ENCODE data around the gene RCAN1.

RCAN1 gene

GRCh38 chr21:34614628-34615486 is at the start of gene RCAN1:
Gene RCAN1 (minus strand): TSS chr21:34615113. CDS start chr21:34615011, 102 bp downstream.
- DNase-seq = peak; percentile 94

- no peak for DNase-seq
Observed at GRCh38 chr21:34661848-34662247, 46.9 kb upstream of the RCAN1 start.

DNA sequence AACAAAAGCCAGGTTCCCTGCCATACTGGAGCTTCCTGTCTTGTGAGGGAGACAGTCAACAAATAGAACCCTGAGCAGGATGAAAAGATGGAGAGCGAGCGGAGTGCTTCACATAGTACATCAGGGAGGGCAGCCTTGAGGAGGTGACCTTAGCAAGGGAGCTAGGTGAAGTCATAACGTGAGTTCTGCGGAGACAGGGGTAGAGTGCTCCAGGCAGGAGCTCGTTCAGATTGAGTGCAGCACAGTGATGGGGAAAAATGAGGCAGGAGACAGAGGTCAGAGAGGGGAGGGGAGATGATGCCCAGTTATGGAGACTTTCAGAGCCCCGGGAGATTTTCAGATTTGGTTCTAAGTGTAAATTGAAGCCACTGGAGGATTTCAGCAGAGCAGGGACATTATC is 38.6 kb upstream of the RCAN1 start:
- no peak for DNase-seq

DNA sequence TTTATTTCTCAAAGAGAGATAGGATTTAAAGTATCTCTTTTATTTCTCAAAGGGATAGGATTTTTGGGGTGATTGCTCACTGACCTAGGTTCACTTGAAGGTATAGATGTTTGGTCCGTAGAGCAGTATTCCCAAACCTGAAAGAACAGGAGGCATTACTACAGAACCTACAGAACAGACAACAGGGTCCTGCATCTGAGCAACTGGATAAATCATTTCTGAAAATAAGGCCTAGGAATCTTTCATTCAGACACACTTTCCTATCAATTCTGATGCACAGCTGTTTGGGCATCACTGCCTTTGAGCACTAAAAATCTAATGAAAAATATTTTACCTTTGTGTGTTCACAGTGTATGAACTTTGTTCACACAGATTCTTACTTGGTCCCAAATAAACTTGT is 36.7 kb upstream of the RCAN1 start:
- DNase-seq = no peak

GRCh38 chr21:34650861-34651431 is 36.0 kb upstream of the RCAN1 start:
- peak in 1 of 2 donors; percentile 37 for DNase-seq

GRCh38 chr21:34649400-34649799 is 34.5 kb upstream of the RCAN1 start:
- DNase-seq = no peak

- no peak for DNase-seq
Observed at GRCh38 chr21:34648739-34649297, 33.9 kb upstream of the RCAN1 start.

GRCh38 chr21:34647555-34647954 is 32.6 kb upstream of the RCAN1 start:
- no peak for DNase-seq

GRCh38 chr21:34644825-34645224 is 29.9 kb upstream of the RCAN1 start:
- no peak for DNase-seq

DNA sequence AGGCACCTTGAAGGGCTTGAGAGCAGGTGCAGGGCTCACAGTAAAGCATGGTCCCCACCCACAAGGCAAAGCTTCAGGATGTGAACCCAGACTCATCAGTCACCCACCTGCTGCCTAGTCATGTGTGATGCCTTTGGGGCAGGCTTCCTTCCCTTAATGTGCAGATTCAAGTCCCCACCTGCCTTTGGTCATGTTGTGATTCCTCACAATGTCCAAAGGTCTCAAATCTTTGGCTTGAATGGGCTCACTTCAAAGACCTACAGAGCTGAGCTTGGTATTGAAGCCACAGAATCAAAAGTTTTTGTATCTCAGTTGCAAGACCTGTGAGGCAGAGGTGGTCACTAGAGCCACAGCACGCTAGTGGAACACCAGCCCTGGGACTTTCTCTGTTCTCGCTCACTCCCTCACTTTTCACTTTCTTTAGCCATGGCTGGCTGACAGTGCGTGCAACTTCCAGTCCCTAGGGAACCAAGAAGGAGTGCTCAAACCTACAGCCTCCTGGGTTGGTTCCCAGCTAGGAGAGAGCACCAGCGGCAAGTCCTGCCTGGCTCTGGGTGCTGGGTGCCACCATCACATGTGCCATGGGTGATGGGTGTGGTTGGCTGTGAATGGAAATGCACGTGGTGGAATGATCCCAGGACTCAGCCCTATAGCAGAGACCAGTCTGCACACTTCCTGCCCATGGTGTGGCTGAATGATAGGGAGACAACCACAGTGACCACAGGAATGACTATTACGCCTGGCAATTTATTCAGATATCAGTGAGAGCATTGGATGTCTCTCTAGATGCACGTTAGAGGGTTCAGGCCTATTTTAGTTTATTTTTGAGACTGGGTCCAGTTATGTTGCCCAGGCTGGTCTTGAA is 27.5 kb upstream of the RCAN1 start:
- no peak for DNase-seq

DNA sequence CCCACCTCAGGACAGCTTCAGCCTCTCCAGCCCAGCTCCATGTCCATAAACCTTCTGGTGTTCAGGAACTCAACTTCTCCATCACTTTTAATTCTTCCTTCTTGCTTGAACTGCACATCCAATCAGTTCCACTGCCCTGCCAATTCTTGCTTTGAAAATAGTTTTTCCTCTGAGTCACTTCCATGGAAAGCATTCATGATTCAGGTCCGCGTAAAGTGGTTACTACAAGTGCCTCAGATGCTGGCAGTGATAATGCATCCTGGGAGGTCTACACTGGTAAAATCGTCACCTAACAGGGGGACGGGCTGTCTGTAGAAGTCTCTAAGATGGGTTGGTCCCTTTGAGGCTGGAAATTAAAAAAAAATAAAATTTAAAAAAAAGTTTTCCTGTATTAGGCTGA is 25.9 kb upstream of the RCAN1 start:
- DNase-seq = no peak

DNA sequence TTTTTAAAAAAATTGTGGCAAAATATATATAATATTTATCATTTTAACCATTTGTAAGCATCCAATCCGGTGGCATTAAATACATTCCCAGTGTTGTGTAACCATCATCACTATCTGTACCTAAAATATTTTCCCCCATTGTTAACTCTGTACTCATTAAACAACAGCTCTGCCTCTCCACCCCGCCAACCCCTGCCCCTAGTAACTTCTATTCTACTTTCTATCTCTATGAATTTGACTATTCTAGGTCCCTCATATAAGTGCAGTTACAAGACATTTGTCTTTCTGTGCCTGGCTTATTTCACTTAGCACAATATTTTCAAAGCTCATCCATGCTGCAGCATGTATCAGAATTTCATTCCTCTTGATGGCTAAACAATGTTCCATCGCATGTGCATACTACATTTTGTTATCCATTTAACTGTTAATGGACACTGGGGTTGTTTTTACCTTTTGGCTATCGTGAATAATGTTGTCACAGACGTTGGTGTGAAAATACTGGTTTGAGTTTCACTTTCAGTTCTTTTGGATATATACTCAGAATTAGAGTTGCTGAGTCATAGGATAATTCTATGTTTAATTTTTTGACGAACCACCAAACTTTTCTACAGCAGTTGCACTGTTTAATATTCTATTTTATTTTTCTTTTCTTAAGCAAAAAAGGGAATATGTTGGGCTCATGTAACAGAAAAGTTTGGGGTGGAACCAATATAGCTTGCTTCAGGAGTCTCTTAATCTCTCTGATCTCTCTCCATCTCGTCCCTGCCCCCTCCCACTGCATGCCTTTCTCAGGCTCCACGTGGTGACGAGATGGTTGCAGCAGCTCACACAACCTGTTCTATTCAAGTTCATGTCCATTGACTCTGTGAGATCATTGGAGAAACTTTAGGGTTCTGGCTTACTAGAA is 25.2 kb upstream of the RCAN1 start:
- DNase-seq = peak; percentile 21 to 46

GRCh38 chr21:34639250-34639649 is 24.3 kb upstream of the RCAN1 start:
- no peak for DNase-seq

DNA sequence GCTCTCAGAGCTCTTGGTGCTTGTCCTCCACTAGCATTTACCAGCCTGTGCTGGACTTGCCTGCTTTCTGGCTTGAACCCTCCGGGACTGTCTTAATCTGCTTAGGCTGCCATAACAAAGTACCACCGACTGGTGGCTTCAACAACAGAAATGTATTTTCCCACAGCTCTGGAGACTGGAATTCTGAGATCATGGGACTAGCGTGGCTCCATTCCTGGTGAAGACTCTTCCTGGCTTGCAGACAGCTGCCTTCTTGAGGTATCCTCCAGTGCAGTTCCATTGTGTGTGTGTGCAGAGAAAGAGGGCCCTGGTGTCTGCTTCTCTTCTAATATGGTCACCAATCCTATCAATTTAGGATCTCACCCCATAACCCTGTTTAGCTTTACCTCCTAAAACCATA is 22.0 kb upstream of the RCAN1 start:
- no peak for DNase-seq

GRCh38 chr21:34635307-34635706 is 20.4 kb upstream of the RCAN1 start:
- DNase-seq = no peak

DNA sequence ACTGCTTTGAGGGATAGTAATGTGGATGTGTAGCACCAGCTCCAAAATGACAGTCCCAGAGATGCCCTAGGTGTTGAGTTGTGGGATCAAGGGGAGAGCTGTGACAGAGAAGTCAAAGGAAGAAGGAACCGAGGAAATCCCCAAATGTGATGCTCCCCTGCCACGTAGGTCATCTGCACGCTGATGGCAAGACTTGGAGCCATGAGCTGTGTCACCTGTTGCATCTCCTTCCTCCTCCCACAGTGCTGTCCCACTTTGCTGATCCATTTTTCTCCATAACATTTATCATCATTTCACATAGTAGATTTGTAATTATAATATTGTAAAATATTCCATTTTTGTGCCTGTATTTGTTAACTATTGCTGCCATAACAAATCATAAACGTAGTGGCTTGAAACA is 17.6 kb upstream of the RCAN1 start:
- DNase-seq = no peak

DNA sequence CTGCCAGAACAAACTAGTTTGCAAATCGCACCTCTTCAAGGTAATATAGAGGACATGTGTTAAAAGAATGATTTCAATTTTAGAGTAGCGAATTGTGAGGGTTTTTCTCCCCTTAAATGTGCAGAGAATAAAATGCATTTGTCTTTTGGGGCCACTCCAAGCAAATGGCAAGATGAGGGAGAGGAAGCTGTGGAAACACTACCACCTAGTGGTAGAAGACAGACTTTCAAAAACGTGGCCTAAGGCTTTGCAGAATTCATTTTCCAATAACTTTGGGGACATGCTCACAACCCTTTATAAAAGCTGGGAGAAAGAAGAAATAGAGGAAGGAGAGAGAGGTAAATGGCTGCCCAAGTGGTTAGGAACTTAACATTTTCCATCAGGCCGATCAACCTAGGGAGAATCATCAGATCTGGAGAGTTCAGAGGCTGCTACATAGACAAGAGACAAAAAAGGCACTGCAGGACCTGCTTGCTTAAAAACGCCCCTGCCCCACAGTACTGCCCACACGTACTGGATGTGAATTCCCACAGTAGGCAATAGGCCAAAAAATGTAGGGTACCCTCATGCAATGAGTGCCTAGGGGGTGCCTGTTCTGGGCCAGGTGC is 15.7 kb upstream of the RCAN1 start:
- DNase-seq = peak; percentile 40 to 82

DNA sequence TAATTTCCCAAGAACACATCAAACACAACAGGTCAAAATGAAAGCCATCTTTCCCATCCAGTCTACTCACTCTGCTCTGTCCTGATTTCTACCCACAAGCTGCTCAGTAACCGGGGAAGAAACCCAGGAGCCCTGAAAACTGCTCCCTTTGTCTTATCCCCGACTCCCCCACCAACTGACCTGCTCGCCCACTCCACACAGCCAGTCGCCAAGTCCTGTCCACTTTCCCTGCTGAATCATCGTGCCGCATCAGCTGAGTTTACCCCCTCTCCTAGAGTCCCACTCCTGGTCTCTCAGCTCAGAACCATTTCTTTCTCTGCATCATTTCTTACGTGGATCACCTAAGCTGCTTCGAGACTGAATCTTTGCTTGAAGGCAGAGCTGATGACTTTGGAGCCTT is 11.2 kb upstream of the RCAN1 start:
- DNase-seq = no peak

DNA sequence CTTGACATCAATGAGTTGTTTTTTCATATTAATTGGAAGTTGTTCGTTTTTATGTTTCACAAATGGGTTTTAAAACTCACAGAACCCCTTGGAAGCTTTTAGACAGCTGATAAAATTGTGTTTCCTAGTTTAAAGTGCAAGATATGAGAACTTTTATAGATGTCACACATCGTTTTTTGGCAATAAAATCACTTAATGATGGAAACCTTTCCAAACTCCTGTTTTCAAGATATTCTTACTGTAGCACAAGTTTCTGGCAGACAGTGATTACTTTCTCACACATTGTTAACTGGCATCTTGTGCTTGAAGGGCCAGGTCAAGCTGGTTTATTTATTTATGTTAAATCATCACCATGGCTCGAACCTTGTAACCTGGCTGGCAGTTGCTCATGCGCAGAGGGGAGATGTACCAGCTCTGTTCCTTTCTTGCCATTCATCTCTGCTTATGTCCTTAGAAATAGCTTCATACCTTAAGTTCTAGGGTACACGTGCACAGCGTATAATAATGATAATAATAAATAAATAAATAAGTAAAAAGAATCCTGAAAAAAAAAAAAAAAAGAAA is 10.2 kb upstream of the RCAN1 start:
- no peak for DNase-seq

GRCh38 chr21:34623516-34623915 is 8.6 kb upstream of the RCAN1 start:
- peak in 1 of 2 donors; percentile 22 for DNase-seq

All from inflammatory macrophage treated with lipopolysaccharide for 1 hour (primary cell).